ENCODE measurements around the gene PVALEF. TPM values are rescaled to one million over a fixed set of nuclear protein-coding genes. Genes with fewer than 3 reads are reported as not detected.

Gene PVALEF
- polyA plus RNA-seq, 1 donor (not counting 4 experiments of a cell fraction or from before 2014, with no cell fraction given): not detected

GRCh38 chr17:81197409-81197795 lies 32.1 kb downstream of the PVALEF start:
- Histone ChIP-seq H3K4me2 (ENCODE audit: control insufficient read depth, extremely low read depth, insufficient read depth, low read depth, low read length) (no peak overlapping the region), H3K9me3 (ENCODE audit: control insufficient read depth, low read depth, low read length) (no peaks in the 10 kb centered on the region), H3K27me3 (ENCODE audit: control insufficient read depth, extremely low read depth, insufficient read depth, low read length) (no peaks in the 10 kb centered on the region), H3K4me1 (ENCODE audit: control insufficient read depth, extremely low read depth, insufficient read depth, low read length) (no peaks in the 10 kb centered on the region), H3K9ac (ENCODE audit: control insufficient read depth, extremely low read depth, insufficient read depth, low read length) (no peak overlapping the region), H3K79me2 (ENCODE audit: control insufficient read depth, insufficient read depth, low read length) (no peaks in the 10 kb centered on the region), H3K9me1 (ENCODE audit: control insufficient read depth, extremely low read depth, insufficient read depth, low read length) (no peaks in the 10 kb centered on the region), H3K27ac (ENCODE audit: control insufficient read depth, insufficient read depth, low read length) (no peak overlapping the region), H3K4me3 (ENCODE audit: control insufficient read depth in 2 of 3, extremely low read depth in 1 of 3, insufficient read depth in 2 of 3, low read depth in 1 of 3, low read length in 3 of 3) (no peak overlapping the region), H2AFZ (ENCODE audit: control insufficient read depth, low read length) (no peak overlapping the region), H3K36me3 (ENCODE audit: control insufficient read depth in 2 of 2, extremely low read depth in 1 of 2, insufficient read depth in 2 of 2, low read length in 2 of 2) (no peaks in the 10 kb centered on the region), H4K20me1 (ENCODE audit: control insufficient read depth, extremely low read depth, insufficient read depth, low read length) (no peaks in the 10 kb centered on the region)
- dilution Hi-C loops (cut with MboI; ENCODE audit: extremely low pct_ligation_motif_present, low sequenced_read_pairs): no loop called here
- no peak for DNase-seq (ENCODE audit: low read depth, low spot score)
- TF ChIP-seq, protein P1, sequence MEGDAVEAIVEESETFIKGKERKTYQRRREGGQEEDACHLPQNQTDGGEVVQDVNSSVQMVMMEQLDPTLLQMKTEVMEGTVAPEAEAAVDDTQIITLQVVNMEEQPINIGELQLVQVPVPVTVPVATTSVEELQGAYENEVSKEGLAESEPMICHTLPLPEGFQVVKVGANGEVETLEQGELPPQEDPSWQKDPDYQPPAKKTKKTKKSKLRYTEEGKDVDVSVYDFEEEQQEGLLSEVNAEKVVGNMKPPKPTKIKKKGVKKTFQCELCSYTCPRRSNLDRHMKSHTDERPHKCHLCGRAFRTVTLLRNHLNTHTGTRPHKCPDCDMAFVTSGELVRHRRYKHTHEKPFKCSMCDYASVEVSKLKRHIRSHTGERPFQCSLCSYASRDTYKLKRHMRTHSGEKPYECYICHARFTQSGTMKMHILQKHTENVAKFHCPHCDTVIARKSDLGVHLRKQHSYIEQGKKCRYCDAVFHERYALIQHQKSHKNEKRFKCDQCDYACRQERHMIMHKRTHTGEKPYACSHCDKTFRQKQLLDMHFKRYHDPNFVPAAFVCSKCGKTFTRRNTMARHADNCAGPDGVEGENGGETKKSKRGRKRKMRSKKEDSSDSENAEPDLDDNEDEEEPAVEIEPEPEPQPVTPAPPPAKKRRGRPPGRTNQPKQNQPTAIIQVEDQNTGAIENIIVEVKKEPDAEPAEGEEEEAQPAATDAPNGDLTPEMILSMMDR (optimal IDR thresholded peaks at IDR 0.05 in 1 of 3, IDR thresholded peaks at IDR 0.05 in 1 of 3, conservative IDR thresholded peaks at IDR 0.05 in 1 of 3; ENCODE audit: extremely low read depth in 1 of 3, insufficient read depth in 2 of 3, low read length in 3 of 3): no peak
- no peak for TF ChIP-seq EZH2 (IDR thresholded peaks at IDR 0.05; ENCODE audit: low read length)
- FAIRE-seq: no peak

- FAIRE-seq: no peak
- Histone ChIP-seq H3K4me2 (ENCODE audit: control insufficient read depth, extremely low read depth, insufficient read depth, low read depth, low read length) (no peak overlapping the region), H3K36me3 (ENCODE audit: control insufficient read depth in 2 of 2, extremely low read depth in 1 of 2, insufficient read depth in 2 of 2, low read length in 2 of 2) (no peaks in the 10 kb centered on the region), H3K9me1 (ENCODE audit: control insufficient read depth, extremely low read depth, insufficient read depth, low read length) (no peaks in the 10 kb centered on the region), H3K9me3 (ENCODE audit: control insufficient read depth, low read depth, low read length) (no peaks in the 10 kb centered on the region), H3K27me3 (ENCODE audit: control insufficient read depth, extremely low read depth, insufficient read depth, low read length) (no peaks in the 10 kb centered on the region), H3K4me3 (ENCODE audit: control insufficient read depth in 2 of 3, extremely low read depth in 1 of 3, insufficient read depth in 2 of 3, low read depth in 1 of 3, low read length in 3 of 3) (no peak overlapping the region), H2AFZ (ENCODE audit: control insufficient read depth, low read length) (no peak overlapping the region), H3K27ac (ENCODE audit: control insufficient read depth, insufficient read depth, low read length) (no peak overlapping the region), H3K9ac (ENCODE audit: control insufficient read depth, extremely low read depth, insufficient read depth, low read length) (no peak overlapping the region), H3K4me1 (ENCODE audit: control insufficient read depth, extremely low read depth, insufficient read depth, low read length) (no peaks in the 10 kb centered on the region), H4K20me1 (ENCODE audit: control insufficient read depth, extremely low read depth, insufficient read depth, low read length) (no peaks in the 10 kb centered on the region), H3K79me2 (ENCODE audit: control insufficient read depth, insufficient read depth, low read length) (no peaks in the 10 kb centered on the region)
- dilution Hi-C loops (cut with MboI; ENCODE audit: extremely low pct_ligation_motif_present, low sequenced_read_pairs): no loop called here
- no peak for TF ChIP-seq EZH2 (IDR thresholded peaks at IDR 0.05; ENCODE audit: low read length)
- TF ChIP-seq, protein P1 (optimal IDR thresholded peaks at IDR 0.05 in 1 of 3, IDR thresholded peaks at IDR 0.05 in 1 of 3, conservative IDR thresholded peaks at IDR 0.05 in 1 of 3; ENCODE audit: extremely low read depth in 1 of 3, insufficient read depth in 2 of 3, low read length in 3 of 3): no peak
- DNase-seq (ENCODE audit: low read depth, low spot score): no peak
Observed at GRCh38 chr17:81197831-81198490, 32.7 kb downstream of the PVALEF start.

Data from keratinocyte (primary cell).